Lower lobe of right lung (tissue), 2 donors: ENCODE measurements around the gene RPGRIP1L. TPM values are rescaled to one million over a fixed set of nuclear protein-coding genes. Genes with fewer than 3 reads are reported as not detected.
A peak's percentile ranks its signal among the peaks of the same experiment; 100 is the strongest.

ENCODE experiments used
- ATAC-seq, 2 donors: fragments of 200-7000 bp; cut with Tn5 transposase; one replicate each; pipeline ENCODE4 v1.9.1; 2020 to 2022; ENCODE audit warnings: mild to moderate bottlenecking in 2 of 2, moderate library complexity in 2 of 2
- DNase-seq: peaks from one replicate; pipeline ENCODE4 v3.0.0-alpha.2; 2020
- H3K27ac ChIP-seq: fragments of 200-600 bp; one replicate; pipeline ENCODE4 v1.8.0; 2022
- H3K27me3 ChIP-seq: fragments of 200-600 bp; one replicate; pipeline ENCODE4 v1.8.0; 2022; ENCODE audit warnings: low read depth
- H3K36me3 ChIP-seq: fragments of 200-600 bp; one replicate; pipeline ENCODE4 v1.8.0; 2022; ENCODE audit warnings: mild to moderate bottlenecking
- H3K4me1 ChIP-seq: fragments of 200-600 bp; one replicate; pipeline ENCODE4 v1.8.0; 2022
- H3K4me3 ChIP-seq: fragments of 200-600 bp; one replicate; pipeline ENCODE4 v1.8.0; 2022; ENCODE audit warnings: mild to moderate bottlenecking
- H3K9me3 ChIP-seq: fragments of 200-600 bp; one replicate; pipeline ENCODE4 v1.8.0; 2022
- intact Hi-C: fragments of 100-400 bp; cut with DNase I; formaldehyde crosslinking; loops from one replicate; pipeline ENCODE4 v1.11.0; 2022
- total RNA-seq: library from RNA; stranded (reverse); fragmentation: NEBNext Ultra II Directional; extraction: Animal tissue kit (Norgen Biotek cat#: 25700); gene quantifications from one replicate; pipeline ENCODE4 v1.2.1, GENCODE V29; 2021
- TF ChIP-seq, protein P1 (sequence below): fragments of 200-600 bp; IDR thresholded peaks from one replicate; pipeline ENCODE4 v1.8.0; 2022; ENCODE audit warnings: antibody characterized with exemption, mild to moderate bottlenecking
- donor health status: DM: no; HTN: yes; CAD: no; lungs with severe emphysema.

Gene RPGRIP1L
- total RNA-seq, 1 donor from 2014 or later: 6.6 TPM

DNA sequence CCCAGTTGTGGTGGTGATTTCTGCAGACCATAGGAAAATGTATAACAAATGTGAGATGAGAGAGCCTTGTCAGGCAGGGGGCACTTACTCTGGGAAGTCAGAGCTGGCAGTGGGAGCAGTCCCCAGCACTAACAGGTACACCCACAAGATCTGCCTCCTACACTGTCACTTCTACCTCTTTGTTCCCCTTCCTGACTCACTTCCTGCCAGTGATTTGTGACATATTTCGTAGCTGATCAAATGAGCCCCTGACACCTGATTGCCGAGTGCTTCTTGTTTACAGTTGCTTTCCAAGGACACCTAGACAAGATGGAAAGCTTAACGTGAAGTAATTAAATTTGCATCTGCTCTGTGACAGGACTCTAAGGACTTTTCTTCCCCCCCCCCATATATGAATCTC is 40.8 kb upstream of the RPGRIP1L start:
- intact Hi-C loops: no loop called here
- Histone ChIP-seq H3K4me1 (peaks cover 17% of the 10 kb centered on the region), H3K9me3 (no peaks in the 10 kb centered on the region), H3K27ac (no peak overlapping the region), H3K4me3 (no peak overlapping the region), H3K27me3 (no peaks in the 10 kb centered on the region), H3K36me3 (no peaks in the 10 kb centered on the region)
- TF ChIP-seq, protein P1, sequence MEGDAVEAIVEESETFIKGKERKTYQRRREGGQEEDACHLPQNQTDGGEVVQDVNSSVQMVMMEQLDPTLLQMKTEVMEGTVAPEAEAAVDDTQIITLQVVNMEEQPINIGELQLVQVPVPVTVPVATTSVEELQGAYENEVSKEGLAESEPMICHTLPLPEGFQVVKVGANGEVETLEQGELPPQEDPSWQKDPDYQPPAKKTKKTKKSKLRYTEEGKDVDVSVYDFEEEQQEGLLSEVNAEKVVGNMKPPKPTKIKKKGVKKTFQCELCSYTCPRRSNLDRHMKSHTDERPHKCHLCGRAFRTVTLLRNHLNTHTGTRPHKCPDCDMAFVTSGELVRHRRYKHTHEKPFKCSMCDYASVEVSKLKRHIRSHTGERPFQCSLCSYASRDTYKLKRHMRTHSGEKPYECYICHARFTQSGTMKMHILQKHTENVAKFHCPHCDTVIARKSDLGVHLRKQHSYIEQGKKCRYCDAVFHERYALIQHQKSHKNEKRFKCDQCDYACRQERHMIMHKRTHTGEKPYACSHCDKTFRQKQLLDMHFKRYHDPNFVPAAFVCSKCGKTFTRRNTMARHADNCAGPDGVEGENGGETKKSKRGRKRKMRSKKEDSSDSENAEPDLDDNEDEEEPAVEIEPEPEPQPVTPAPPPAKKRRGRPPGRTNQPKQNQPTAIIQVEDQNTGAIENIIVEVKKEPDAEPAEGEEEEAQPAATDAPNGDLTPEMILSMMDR: no peak
- ATAC-seq (peak in 1 of 2 donors; percentile 40), DNase-seq (no peak)

DNA sequence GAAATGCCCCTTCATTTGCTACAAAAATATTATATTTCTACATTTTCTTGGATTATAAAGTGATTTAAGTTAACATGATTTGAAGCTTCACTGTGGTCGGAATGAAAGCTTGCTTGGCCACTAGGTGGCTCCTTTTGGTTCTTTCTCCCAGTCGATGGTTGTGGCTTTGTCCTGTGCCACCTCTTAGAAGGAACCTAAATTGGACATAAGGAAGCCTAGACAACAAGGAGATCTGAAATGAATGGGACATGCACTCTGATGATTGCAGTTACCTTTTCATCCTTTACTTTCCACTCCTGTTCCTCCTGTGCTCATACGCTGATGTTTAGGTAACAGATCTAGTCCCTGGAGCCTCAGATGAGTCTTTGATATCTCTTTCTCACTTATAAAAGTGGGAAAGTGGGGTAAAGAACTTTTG is 39.5 kb upstream of the RPGRIP1L start:
- no peaks in the 10 kb centered on the region for H3K27me3 ChIP-seq
- H3K4me3 ChIP-seq: no peak overlapping the region
- peaks cover 17% of the 10 kb centered on the region for H3K4me1 ChIP-seq
- intact Hi-C loops: no loop called here
- no peaks in the 10 kb centered on the region for H3K36me3 ChIP-seq
- TF ChIP-seq, protein P1: peak; percentile 50
- DNase-seq (no peak), ATAC-seq (peak in 1 of 2 donors; percentile 46)
- H3K27ac ChIP-seq: no peak overlapping the region
- H3K9me3 ChIP-seq: no peaks in the 10 kb centered on the region

DNA sequence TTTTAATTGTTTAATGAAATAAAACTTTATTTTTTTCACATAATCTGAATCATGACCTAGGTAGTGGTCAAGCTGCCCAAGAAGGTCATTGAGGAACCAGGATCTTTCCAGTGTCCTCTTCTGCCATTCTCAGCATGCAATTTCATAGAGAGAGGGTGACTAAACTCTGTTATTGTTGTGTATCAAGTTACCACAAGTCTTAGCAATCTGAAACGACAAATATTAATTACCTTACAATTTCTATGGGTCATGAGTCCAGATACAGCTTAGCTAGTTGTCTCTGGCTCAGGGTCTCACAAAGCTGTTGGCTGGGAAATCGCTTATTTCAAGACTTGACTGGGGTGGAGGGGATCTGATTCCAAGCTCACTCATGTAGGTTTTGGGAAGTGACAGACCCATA is 37.9 kb upstream of the RPGRIP1L start:
- DNase-seq: no peak
- Histone ChIP-seq H3K27ac (no peak overlapping the region), H3K27me3 (no peaks in the 10 kb centered on the region), H3K4me1 (peaks cover 17% of the 10 kb centered on the region), H3K4me3 (no peak overlapping the region), H3K36me3 (no peaks in the 10 kb centered on the region), H3K9me3 (no peaks in the 10 kb centered on the region)
- TF ChIP-seq, protein P1: no peak
- ATAC-seq: no peak
- intact Hi-C loops: no loop called here

DNA sequence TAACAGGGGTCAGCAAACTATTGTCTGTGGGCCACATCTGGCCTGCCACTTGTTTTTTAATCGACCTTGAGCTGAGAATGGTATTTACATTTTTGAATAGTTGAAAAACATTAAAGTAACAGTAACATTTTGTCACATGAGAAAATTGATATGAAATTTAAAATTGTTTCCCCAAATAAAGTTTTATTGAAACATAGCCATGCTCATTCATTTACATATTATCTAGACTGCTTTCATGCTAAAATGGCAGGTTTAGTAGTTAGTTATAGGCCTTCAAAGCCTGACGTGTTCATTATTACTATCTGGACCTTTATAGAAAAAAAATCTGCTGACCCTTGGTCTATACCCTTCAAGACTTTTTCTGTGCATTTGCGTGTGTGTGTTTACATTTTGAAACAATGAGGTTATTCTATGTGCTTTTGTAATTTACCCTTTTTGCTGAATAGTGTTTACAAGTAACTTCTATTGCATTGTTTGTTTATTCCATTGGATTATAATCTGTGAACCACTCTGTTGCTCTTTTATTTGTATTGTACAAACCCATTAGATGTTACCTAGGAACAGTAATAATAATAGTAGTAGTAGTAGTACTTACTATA is 37.4 kb upstream of the RPGRIP1L start:
- TF ChIP-seq, protein P1: no peak

DNA sequence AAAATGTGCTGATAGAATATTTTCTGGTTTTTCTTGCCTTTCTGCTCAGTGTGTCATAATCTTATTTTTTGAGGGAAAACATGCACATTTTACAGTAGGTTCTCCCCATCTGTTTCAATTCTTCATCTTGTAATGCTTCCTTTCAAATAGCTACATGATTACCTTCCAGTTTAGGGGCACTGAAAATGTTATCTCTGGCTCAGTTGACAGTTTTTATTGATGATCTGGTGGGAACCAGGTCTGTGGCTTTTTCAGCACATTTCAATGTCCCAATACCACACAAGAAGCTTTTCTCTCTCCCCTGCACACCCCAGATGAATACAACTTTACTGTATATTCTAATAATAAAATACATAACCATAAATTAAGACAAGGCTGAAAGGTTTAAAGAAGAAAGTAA is 36.8 kb upstream of the RPGRIP1L start:
- TF ChIP-seq, protein P1: no peak
- Histone ChIP-seq H3K36me3 (no peaks in the 10 kb centered on the region), H3K4me1 (peaks cover 15% of the 10 kb centered on the region), H3K27ac (no peak overlapping the region), H3K4me3 (no peak overlapping the region), H3K9me3 (no peaks in the 10 kb centered on the region), H3K27me3 (no peaks in the 10 kb centered on the region)
- no peak for DNase-seq
- no peak for ATAC-seq
- intact Hi-C loops: no loop called here

More for the DNA sequence above, 37.4 kb upstream of the RPGRIP1L start:
- DNase-seq (no peak), ATAC-seq (no peak)
- H3K27me3 ChIP-seq: no peaks in the 10 kb centered on the region
- no peak overlapping the region for H3K4me3 ChIP-seq
- no peaks in the 10 kb centered on the region for H3K9me3 ChIP-seq
- peaks cover 17% of the 10 kb centered on the region for H3K4me1 ChIP-seq
- intact Hi-C loops: no loop called here
- H3K36me3 ChIP-seq: no peaks in the 10 kb centered on the region
- no peak overlapping the region for H3K27ac ChIP-seq
